GM12865 (cell line): ENCODE data around the gene DUSP28.

Source experiments
- DNase-seq: peaks from one replicate; pipeline ENCODE4 v3.0.0; 2010; ENCODE audit warnings: low read depth
- H3K4me3 ChIP-seq: 2 replicates; pipeline ENCODE4 v1.5.1; 2011; ENCODE audit warnings: mild to moderate bottlenecking, low read depth, low read length, control low read depth
- CTCF ChIP-seq: IDR thresholded peaks from 2 replicates; pipeline ENCODE4 v1.5.1; 2011; ENCODE audit warnings: low read length, control low read depth, low read depth, inconsistent platforms; ENCODE audit not compliant: insufficient read depth; ENCODE audit errors: missing control alignments

DUSP28 gene

DNA sequence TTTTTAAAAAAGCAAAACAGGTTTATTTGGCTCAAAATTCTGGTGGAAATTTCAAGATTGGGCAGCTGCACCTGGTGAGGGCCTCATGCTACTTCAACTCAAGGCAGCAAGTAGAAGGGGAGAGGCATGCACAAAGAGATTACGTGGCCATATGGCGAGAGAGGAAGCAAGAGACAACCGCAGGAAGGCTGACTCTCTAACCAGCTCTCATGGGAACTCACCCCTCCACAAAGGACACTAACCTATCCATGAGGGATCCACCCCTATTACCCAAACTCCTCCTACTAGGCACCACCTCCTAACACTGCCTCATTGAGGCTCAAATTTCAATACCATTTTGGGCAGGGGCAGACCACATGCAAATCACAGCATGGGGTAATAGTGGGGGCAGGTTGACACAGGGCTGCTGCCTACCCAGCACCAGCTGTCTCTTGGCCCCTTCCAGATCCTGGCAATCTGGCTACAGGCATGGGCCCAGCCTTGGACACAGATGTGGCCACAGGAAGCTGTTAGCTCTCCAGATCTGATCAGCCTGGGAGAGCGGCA, 24.4 kb downstream of the DUSP28 start:
- TF ChIP-seq CTCF = no peak
- DNase-seq = peak; percentile 98
- H3K4me3 ChIP-seq = peak overlapping the region; percentile 67

DNA sequence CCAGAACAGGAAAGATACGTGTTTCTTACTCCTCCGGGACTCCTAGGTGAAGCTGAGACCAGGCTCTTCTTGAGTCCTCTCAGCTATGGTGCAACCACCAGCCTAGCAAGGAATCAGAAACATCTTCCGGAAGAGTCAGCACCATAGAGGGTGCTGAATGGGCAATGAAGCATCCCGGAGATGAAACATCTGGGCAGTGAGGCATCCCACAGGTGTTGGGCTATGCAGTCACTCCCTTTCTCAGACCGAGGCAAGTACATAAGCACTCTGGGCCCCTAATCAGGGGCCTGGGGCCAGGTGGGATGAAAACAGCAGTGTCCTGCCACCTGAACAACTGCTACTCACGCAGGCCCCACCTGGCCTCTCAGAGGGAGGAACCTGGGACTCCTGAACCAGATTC, 24.9 kb downstream of the DUSP28 start:
- no peak for TF ChIP-seq CTCF
- H3K4me3 ChIP-seq = peak overlapping the region; percentile 67
- peak; percentile 90 for DNase-seq

DNA sequence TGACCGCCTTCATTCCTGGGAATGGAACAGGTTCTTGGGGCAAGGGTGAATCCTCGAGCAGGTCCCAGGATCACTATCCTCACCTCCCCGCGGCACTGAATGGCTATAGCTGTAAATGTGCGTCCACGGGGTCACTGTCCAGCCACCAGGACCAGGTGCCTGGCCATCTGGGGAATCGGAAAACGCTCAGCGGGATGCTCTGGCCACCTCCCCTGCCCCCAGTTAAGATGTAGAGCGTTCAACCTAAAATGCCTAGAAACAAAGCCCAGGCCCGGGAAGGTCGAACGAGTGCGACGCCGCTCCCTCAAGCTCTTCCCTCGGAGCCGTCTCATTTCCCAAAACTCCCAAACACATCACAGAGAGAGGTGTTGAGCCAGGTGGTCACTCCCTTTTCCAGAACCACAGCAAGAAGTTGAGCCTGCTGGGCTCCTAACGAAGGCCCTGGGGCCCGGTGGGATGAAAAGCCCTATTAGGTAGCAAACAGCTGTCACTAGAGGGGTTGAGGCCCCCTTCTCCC, 25.6 kb downstream of the DUSP28 start:
- TF ChIP-seq CTCF = no peak
- H3K4me3 ChIP-seq = peak overlapping the region; percentile 67
- DNase-seq = no peak

DNA sequence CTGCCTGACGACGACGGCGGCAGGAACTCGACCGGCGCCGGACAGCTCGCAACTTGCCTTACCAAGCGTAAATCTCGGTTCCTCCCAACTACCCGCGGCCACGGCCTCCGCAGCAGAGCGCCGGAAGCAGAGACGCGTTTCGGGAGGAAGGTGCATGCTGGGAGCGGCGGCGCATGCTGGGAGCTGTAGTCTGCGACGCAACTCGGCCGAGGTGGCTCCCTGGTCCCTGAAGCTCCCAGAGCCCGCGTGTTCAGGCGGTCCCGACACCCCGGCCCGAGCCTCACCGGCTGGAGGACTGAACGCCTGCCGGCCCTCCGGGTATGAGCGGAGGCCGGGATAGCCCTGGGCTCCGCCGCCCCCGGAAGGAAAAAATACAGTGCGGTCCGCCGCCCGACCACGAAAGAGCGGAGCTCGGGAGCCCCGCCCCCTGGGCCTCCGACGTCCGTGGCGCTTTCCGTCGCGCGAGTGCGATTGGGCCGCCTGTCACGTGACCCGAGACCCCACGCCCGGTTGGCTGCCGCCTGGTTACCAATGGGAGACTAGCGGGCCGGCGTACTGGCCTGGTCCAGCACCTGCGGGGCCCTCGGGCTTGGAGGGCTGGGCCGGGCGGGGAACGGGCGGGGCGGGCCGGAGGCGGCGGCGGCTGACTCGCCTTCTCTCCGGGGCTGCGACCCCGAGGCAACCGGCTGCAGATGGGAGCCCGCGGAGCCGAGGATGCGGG, 26.2 kb downstream of the DUSP28 start, which contains the start of gene CAPN10:
Gene CAPN10, plus strand, starts transcription at position 537 of the 721 bp plus-strand sequence. Its CDS starts 178 bp downstream, at position 715.
- DNase-seq = peak; percentile 98
- no peak for TF ChIP-seq CTCF
- H3K4me3 ChIP-seq = peak within 1 kb of the TSS; percentile 67

DNA sequence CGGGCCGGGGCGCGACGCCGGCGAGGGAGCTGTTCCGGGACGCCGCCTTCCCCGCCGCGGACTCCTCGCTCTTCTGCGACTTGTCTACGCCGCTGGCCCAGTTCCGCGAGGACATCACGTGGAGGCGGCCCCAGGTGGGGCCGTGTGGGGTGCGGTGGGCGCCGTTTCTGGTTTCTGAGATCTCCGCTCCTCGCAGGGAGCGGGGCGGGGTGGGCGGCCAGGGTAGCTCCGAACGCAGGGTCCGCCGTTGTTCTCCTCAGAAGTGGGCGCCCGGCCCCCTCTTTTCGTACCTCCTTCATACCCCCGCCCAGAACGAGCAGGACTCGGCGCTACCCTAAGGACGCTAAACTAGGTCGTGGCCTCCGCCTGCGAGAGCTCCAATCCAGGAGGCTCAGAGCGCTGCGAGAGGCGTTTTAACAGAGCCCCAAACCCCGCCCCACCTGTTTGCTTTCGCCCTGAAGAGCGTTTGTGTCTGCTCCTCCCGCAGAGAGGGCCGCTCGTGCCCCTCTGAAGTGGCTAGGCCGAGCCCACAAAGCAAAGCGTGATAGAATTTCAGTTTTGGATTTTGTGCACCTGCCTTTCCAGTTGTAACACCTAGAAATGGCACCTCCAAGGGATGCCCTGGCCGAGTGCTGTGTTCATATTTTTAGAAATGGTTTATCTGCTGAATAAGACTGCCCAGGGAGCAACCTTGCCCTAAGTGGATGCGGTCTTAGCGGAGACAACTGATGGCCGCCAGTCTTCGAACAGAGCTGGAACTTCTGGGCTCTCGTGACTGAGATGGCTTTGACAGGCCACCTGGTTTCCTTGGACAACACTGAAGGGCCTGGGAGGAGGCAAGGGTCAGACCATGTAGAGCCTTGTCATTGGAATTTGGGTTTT, 27.0 kb downstream of the DUSP28 start:
- TF ChIP-seq CTCF = no peak
- peak; percentile 66 for DNase-seq
- peak overlapping the region; percentile 67 for H3K4me3 ChIP-seq

GRCh38 chr2:240588006-240588655, 28.0 kb downstream of the DUSP28 start:
- DNase-seq = no peak
- no peak overlapping the region for H3K4me3 ChIP-seq
- TF ChIP-seq CTCF = no peak
